Fibroblast of villous mesenchyme (primary cell): ENCODE results near the gene PROP1. TPM values are rescaled to one million over a fixed set of nuclear protein-coding genes. Genes with fewer than 3 reads are reported as not detected.

Source experiments
- DNase-seq: peaks from one replicate; pipeline ENCODE4 v3.0.0-alpha.2; 2010; ENCODE audit warnings: low read depth
- H3K4me3 ChIP-seq: 2 replicates; pipeline ENCODE4 v1.5.1; 2011; ENCODE audit warnings: low read depth, mild to moderate bottlenecking, low read length
- CTCF ChIP-seq: IDR thresholded peaks from 2 replicates; pipeline ENCODE4 v1.5.1; 2012; ENCODE audit warnings: low read depth, mild to moderate bottlenecking, low read length; ENCODE audit not compliant: insufficient read depth
- total RNA-seq: library from RNA; depleted of rRNA; stranded (reverse); fragments of >200 nt; gene quantifications from 2 replicates; pipeline ENCODE4 v1.2.3, GENCODE V29; 2012

The PROP1 gene
- total RNA-seq, 1 donor = not detected

DNA sequence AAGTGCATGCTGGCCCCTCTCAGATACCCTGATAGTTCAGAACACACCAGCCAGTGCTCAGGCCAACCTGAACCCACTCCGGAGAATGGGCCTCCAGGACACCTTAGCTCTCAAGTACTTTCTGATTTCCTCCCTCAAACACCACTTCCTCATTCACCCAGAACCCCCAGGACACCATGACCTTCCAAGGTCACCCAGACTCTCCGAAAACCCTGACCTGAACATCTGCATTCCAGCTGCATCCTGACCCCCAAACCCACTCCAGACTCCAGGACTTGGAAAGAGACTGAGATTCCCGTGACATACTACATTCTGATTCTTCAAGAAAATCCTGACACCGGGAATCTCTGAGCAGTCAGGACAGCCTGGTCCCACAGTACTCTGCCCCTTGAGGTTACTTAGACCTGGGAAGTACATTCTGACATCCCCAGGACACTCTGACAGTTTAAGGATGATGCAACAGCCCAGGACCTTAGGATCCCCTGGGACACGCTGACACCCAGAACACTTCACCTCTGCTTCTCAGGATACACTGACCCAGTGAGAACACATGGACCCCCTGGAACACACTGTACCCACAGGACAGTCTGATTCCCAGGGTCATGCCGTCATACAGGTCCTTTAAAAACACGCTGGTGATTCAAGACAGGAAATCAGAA is 747 bp upstream of the PROP1 start:
- DNase-seq = no peak
- TF ChIP-seq CTCF = no peak
- no peak overlapping the region for H3K4me3 ChIP-seq

GRCh38 chr5:177994561-177995190 is 1.4 kb downstream of the PROP1 start:
- no peak for TF ChIP-seq CTCF
- H3K4me3 ChIP-seq = no peak overlapping the region
- DNase-seq = no peak

GRCh38 chr5:177994063-177994462 is 2.0 kb downstream of the PROP1 start:
- TF ChIP-seq CTCF = no peak
- no peak overlapping the region for H3K4me3 ChIP-seq

GRCh38 chr5:177992466-177992865 is 3.6 kb downstream of the PROP1 start:
- no peak overlapping the region for H3K4me3 ChIP-seq
- no peak for DNase-seq
- TF ChIP-seq CTCF = no peak

More at GRCh38 chr5:177994063-177994462, 2.0 kb downstream of the PROP1 start:
- DNase-seq = no peak

DNA sequence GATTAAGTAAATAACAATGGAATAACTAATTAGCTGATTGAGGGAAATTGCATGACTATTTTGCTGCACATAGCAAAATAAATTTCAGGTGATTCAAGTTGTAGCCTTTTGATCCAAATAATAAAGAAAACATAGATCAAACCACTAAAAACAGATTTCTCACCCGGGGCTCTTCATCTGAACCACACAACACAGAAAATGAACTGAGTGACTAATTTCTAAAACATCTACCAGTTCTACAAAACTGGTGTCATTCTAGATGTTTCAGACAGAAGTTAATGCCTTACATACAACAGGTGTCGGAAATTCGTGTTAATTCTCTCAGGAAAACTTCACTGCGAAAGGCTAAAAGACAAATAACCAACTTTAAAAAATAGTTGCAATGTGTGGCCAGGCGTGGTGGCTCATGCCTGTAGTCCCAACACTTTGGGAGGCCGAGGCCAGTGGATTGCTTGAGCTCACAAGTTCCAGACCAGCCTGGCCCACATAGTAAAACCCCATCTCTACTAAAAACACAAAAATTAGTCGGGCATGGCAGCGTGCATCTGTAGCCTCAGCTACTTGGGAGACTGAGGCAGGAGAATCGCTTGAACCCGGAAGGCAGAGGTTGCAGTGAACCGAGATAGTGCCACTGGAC is 6.9 kb downstream of the PROP1 start:
- no peak overlapping the region for H3K4me3 ChIP-seq
- no peak for DNase-seq

GRCh38 chr5:177987326-177987725 is 8.7 kb downstream of the PROP1 start:
- H3K4me3 ChIP-seq = no peak overlapping the region
- no peak for TF ChIP-seq CTCF
- no peak for DNase-seq

More for the DNA sequence above, 6.9 kb downstream of the PROP1 start:
- TF ChIP-seq CTCF = no peak
